Caco-2 (cell line): ENCODE results near the gene PPTC7. TPM values are rescaled to one million over a fixed set of nuclear protein-coding genes. Genes with fewer than 3 reads are reported as not detected.
"Not testable (repeated sequence)": the region's sequence is repeated elsewhere in the genome, so short reads cannot be mapped to it uniquely, and the experiment has no call there.

Experiments
- BruUV-seq: library from RNA; stranded (reverse); fragments of 400-500 nt; replicated peaks from 2 replicates; lab custom pipeline; 2021; lab: Mats Ljungman, UMichigan
- CTCF ChIA-PET: fragments of 300-600 bp; sonication (Branson Sonifier 250); formaldehyde crosslinking; loops from one replicate; lab custom pipeline; 2022; ENCODE audit warnings: antibody characterized with exemption; lab: Charles Lee
- POLR2A ChIA-PET: fragments of 300-600 bp; sonication (Branson Sonifier 250); formaldehyde crosslinking; loops from one replicate; lab custom pipeline; 2022; ENCODE audit warnings: antibody characterized with exemption; lab: Charles Lee
- DNase-seq, 2 experiments: peaks; one replicate each; pipeline versions ENCODE4 v3.0.0 to v3.0.0-alpha.2; 2020 to 2022
- H3K27me3 ChIP-seq: replicated peaks from 2 replicates; pipeline ENCODE4 v1.6.0; 2011; ENCODE audit warnings: low read length; ENCODE audit not compliant: control insufficient read depth, insufficient read depth
- H3K36me3 ChIP-seq: 2 replicates; pipeline ENCODE4 v1.5.1; 2011; ENCODE audit warnings: low read length; ENCODE audit not compliant: control insufficient read depth, insufficient read depth
- H3K4me1 ChIP-seq: fragments of 250-450 bp; sonication (Bioruptor Pico); 2 replicates; pipeline ENCODE4 v1.5.1; 2020; ENCODE audit warnings: mild to moderate bottlenecking
- H3K4me3 ChIP-seq: 2 replicates; pipeline ENCODE4 v1.5.1; 2011; ENCODE audit warnings: low read depth, mild to moderate bottlenecking, control low read depth, low read length
- H3K9me3 ChIP-seq: fragments of 250-450 bp; sonication (Bioruptor Pico); 2 replicates; pipeline ENCODE4 v1.5.1; 2020; ENCODE audit warnings: mild to moderate bottlenecking, moderate library complexity
- H3K27ac Mint-ChIP-seq: one replicate; pipeline ENCODE4 v1.8.0; 2022; ENCODE audit warnings: mixed read lengths; ENCODE audit not compliant: unreplicated experiment
- H3K27me3 Mint-ChIP-seq: one replicate; pipeline ENCODE4 v1.8.0; 2022; ENCODE audit warnings: mixed read lengths; ENCODE audit not compliant: insufficient read depth, unreplicated experiment
- H3K36me3 Mint-ChIP-seq: one replicate; pipeline ENCODE4 v1.8.0; 2022; ENCODE audit warnings: mild to moderate bottlenecking, mixed read lengths; ENCODE audit not compliant: insufficient read depth, unreplicated experiment
- H3K4me1 Mint-ChIP-seq: one replicate; pipeline ENCODE4 v1.8.0; 2022; ENCODE audit warnings: low read depth, mixed read lengths; ENCODE audit not compliant: unreplicated experiment
- H3K4me3 Mint-ChIP-seq: one replicate; pipeline ENCODE4 v1.8.0; 2022; ENCODE audit warnings: mild to moderate bottlenecking, moderate library complexity, mixed read lengths; ENCODE audit not compliant: unreplicated experiment
- H3K9me3 Mint-ChIP-seq: one replicate; pipeline ENCODE4 v1.8.0; 2022; ENCODE audit warnings: mixed read lengths; ENCODE audit not compliant: unreplicated experiment
- CTCF ChIP-seq, 2 experiments: fragments of 200-600 bp in 1 of 2; IDR thresholded peaks; 1 replicate in 1 of 2; 2 replicates in 1 of 2; pipeline versions ENCODE4 v1.5.1 to v1.8.0; 2011 to 2022; ENCODE audit warnings: antibody characterized with exemption in 1 of 2, control low read depth in 1 of 2, inconsistent platforms in 1 of 2, low read depth in 1 of 2, low read length in 1 of 2, mild to moderate bottlenecking in 1 of 2, moderate library complexity in 1 of 2; ENCODE audit not compliant: insufficient read depth in 1 of 2, severe bottlenecking in 1 of 2, unreplicated experiment in 1 of 2
- intact Hi-C: fragments of 100-400 bp; cut with micrococcal nuclease; formaldehyde crosslinking; loops from one replicate; pipeline ENCODE4 v1.10.0; 2022; ENCODE audit not compliant: unreplicated experiment
- total RNA-seq: library from RNA; stranded (reverse); gene quantifications from 2 replicates; pipeline ENCODE4 v1.2.3, GENCODE V29; 2022

The PPTC7 gene
- total RNA-seq, 1 experiment from 2014 or later, result 19.0 TPM

DNA sequence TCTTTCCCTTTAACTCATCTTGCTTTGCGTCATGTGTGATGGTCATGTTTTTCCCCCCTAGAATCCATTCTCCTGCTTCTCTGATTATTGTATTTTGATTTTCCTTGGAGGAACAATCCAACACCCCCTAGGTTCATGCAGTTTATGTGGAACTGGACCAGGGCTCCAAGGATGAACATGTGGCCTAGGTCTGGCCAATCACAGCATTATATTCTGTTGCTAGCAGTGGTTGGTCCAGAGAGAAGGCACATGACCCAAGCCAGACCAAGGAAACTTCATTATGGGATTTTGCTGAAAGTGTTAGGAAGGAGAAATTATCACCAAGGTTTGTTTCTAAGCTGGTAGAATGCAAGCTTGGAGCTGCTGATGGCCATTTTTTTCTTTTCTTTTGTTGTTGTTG lies 6.9 kb upstream of the PPTC7 start:
- H3K9me3 ChIP-seq, result no peaks in the 10 kb centered on the region
- no peaks in the 10 kb centered on the region for H3K27me3 ChIP-seq
- Mint-ChIP-seq H3K4me3 (no peak overlapping the region), H3K27ac (no peak overlapping the region), H3K9me3 (no peaks in the 10 kb centered on the region), H3K27me3 (no peaks in the 10 kb centered on the region), H3K36me3 (no peaks in the 10 kb centered on the region), H3K4me1 (no peaks in the 10 kb centered on the region)
- DNase-seq, result no peak
- ChIA-PET POLR2A (no interaction called here), CTCF (no interaction called here)
- no peak overlapping the region for H3K4me3 ChIP-seq
- no TSS peak for BruUV-seq
- H3K4me1 ChIP-seq, result peaks cover 13% of the 10 kb centered on the region; the same call in 1 of the 2 replicates
- no peaks in the 10 kb centered on the region for H3K36me3 ChIP-seq
- intact Hi-C loops, result no loop called here
- no peak for TF ChIP-seq CTCF (IDR thresholded peaks at IDR 0.05; ENCODE audit: insufficient read depth in 1 of 2, low read depth in 1 of 2, low read length in 1 of 2, severe bottlenecking in 1 of 2, unreplicated experiment in 1 of 2)

DNA sequence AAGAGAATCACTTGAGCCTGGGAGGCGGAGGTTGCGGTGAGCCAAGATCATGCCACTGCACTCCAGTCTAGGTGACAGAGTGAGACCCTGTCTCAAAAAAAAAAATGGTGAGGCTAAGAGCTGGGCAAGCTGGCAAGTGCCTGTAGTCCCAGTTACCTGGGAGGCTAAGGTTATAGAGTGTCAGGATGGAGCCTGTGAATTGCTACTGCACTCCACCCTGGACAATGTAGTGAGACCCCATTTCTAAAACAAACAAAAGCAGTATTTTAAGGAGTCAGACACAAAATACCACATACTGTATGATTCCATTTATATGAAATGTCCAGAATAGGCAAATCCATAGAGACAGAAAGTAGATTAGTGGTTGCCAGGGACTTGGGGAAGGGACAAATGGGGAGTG lies 4.0 kb upstream of the PPTC7 start:
- H3K36me3 ChIP-seq, H3K27ac Mint-ChIP-seq, BruUV-seq, H3K9me3 ChIP-seq, H3K27me3 ChIP-seq, H3K4me1 Mint-ChIP-seq, H3K27me3 Mint-ChIP-seq, H3K9me3 Mint-ChIP-seq, intact Hi-C loops, H3K4me3 Mint-ChIP-seq, DNase-seq, CTCF ChIA-PET, H3K4me3 ChIP-seq, H3K36me3 Mint-ChIP-seq, POLR2A ChIA-PET: not testable (repeated sequence)
- peaks cover 26% of the 10 kb centered on the region for H3K4me1 ChIP-seq

DNA sequence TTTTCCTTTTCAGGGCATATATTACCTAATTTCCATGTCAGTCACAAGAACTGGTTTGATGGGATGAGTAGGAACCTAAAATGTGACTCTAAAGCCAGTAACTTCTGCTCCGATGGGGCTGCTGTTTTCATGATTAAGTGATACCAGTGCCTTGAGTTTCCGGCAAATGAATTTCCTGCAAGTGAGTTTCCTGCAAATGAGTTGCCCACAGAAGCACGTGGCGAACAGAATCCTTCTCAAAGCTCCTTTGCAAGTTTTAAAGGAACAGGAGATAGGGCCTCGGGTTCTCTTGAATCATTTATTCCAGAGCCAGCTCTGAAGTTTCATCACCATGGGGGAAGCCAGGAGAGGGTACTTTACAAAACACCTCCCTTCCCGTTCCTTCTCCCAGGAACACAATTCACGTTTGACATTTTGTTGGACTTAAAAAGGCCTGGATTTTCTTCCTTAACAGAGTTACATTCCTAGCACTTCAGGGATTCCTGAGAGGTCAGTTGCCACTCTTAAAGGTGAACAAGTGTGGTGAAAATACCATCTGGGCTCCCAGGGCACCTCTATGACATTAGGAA lies 2.2 kb upstream of the PPTC7 start:
- H3K4me3 ChIP-seq, result no peak overlapping the region
- H3K27ac Mint-ChIP-seq, result no peak overlapping the region
- H3K27me3 Mint-ChIP-seq, result no peaks in the 10 kb centered on the region
- no peaks in the 10 kb centered on the region for H3K9me3 Mint-ChIP-seq
- H3K4me1 Mint-ChIP-seq, result peaks cover 10% of the 10 kb centered on the region
- ChIA-PET CTCF (interaction anchor here (1.1 kb wide), 1 partner anchor 135 kb away, joined by 3 read pairs; the partner anchor contains the start of gene ARPC3), POLR2A (no interaction called here)
- peaks cover 21% of the 10 kb centered on the region for H3K4me1 ChIP-seq
- intact Hi-C loops, result no loop called here
- no peaks in the 10 kb centered on the region for H3K9me3 ChIP-seq
- H3K4me3 Mint-ChIP-seq, result no peak overlapping the region
- H3K36me3 ChIP-seq, result no peaks in the 10 kb centered on the region
- H3K36me3 Mint-ChIP-seq, result peaks cover 6% of the 10 kb centered on the region
- no TSS peak for BruUV-seq
- no peaks in the 10 kb centered on the region for H3K27me3 ChIP-seq
- DNase-seq, result no peak
- TF ChIP-seq CTCF (IDR thresholded peaks at IDR 0.05; ENCODE audit: insufficient read depth in 1 of 2, low read depth in 1 of 2, low read length in 1 of 2, severe bottlenecking in 1 of 2, unreplicated experiment in 1 of 2), result no peak
